GM12878 (cell line): ENCODE results near the gene FRMD3. TPM values are rescaled to one million over a fixed set of nuclear protein-coding genes. Genes with fewer than 3 reads are reported as not detected.

Experiments
- ATAC-seq: fragments of 200-7000 bp; cut with Tn5 transposase; 3 replicates; pipeline ENCODE4 v1.9.1; 2020; ENCODE audit warnings: mild to moderate bottlenecking, moderate library complexity
- BruUV-seq: library from RNA; stranded (reverse); fragments of 400-500 nt; replicated peaks from 2 replicates; lab custom pipeline; 2021; lab: Mats Ljungman, UMichigan
- CTCF ChIA-PET: fragments of 300-600 bp; sonication (Branson Sonifier 250); formaldehyde crosslinking; extraction: SDS; loops from one replicate; lab custom pipeline; 2021; ENCODE audit warnings: inconsistent platforms; lab: Yijun Ruan, JAX
- POLR2A ChIA-PET: fragments of 350-600 bp; formaldehyde crosslinking; extraction: SDS; loops from one replicate; lab custom pipeline; 2021; ENCODE audit warnings: inconsistent platforms; lab: Charles Lee
- RAD21 ChIA-PET: fragments of 300-600 bp; sonication (Branson Sonifier 250); formaldehyde crosslinking; loops from one replicate; lab custom pipeline; 2023; ENCODE audit warnings: antibody characterized with exemption; ENCODE audit not compliant: unreplicated experiment; lab: Charles Lee
- SMC1A ChIA-PET: fragments of 300-600 bp; sonication (Branson Sonifier 250); formaldehyde crosslinking; loops from one replicate; lab custom pipeline; 2023; ENCODE audit not compliant: unreplicated experiment, uncharacterized antibody; lab: Charles Lee
- DNase-seq: peaks from one replicate; pipeline ENCODE4 v3.0.0-alpha.2; 2011; ENCODE audit warnings: low read depth, low spot score
- FAIRE-seq: peaks from 3 replicates; lab custom pipeline; 2011; peaks lifted over from hg19 to GRCh38; lab: Jason Lieb, UNC
- H2AFZ ChIP-seq: 2 replicates; pipeline ENCODE4 v1.6.0; 2011; ENCODE audit warnings: low read depth, low read length, control low read depth; ENCODE audit not compliant: control insufficient read depth
- H3K27ac ChIP-seq: 2 replicates; pipeline ENCODE4 v1.5.1; 2011; ENCODE audit warnings: control low read depth; ENCODE audit not compliant: control insufficient read depth, insufficient read depth
- H3K27me3 ChIP-seq, 2 experiments: replicated peaks in 1 of 2; 2 replicates each; pipeline versions ENCODE4 v1.6.0 to v1.6.1; 2011; ENCODE audit warnings: low read length in 1 of 2; ENCODE audit not compliant: control insufficient read depth in 2 of 2, insufficient read depth in 2 of 2
- H3K36me3 ChIP-seq, 2 experiments: 2 replicates each; pipeline ENCODE4 v1.5.1; 2011; ENCODE audit warnings: low read length in 1 of 2; ENCODE audit not compliant: control insufficient read depth in 2 of 2, insufficient read depth in 2 of 2
- H3K4me1 ChIP-seq: 2 replicates; pipeline ENCODE4 v1.6.1; 2011; ENCODE audit warnings: mild to moderate bottlenecking, low read length, moderate library complexity, mixed read lengths; ENCODE audit not compliant: control insufficient read depth, insufficient read depth
- H3K4me2 ChIP-seq: 2 replicates; pipeline ENCODE4 v1.6.0; 2011; ENCODE audit warnings: control low read depth; ENCODE audit not compliant: control insufficient read depth, insufficient read depth
- H3K4me3 ChIP-seq: fragments of 200-600 bp; sonication (generic); 2 replicates; pipeline ENCODE4 v1.5.1; 2016
- H3K79me2 ChIP-seq: 2 replicates; pipeline ENCODE4 v1.6.0; 2011; ENCODE audit warnings: low read length; ENCODE audit not compliant: control insufficient read depth, insufficient read depth
- H3K9ac ChIP-seq: 2 replicates; pipeline ENCODE4 v1.8.0; 2011; ENCODE audit warnings: low read length, control low read depth, mixed read lengths; ENCODE audit not compliant: control insufficient read depth, insufficient read depth
- H3K9me3 ChIP-seq: replicated peaks from 3 replicates; pipeline ENCODE4 v1.5.1; 2011; ENCODE audit warnings: mild to moderate bottlenecking, low read length; ENCODE audit not compliant: control insufficient read depth, insufficient read depth
- H4K20me1 ChIP-seq: 2 replicates; pipeline ENCODE4 v1.6.0; 2011; ENCODE audit not compliant: control insufficient read depth, insufficient read depth
- E4F1 ChIP-seq: fragments of 450-650 bp; IDR thresholded peaks from 2 replicates; pipeline ENCODE4 v1.6.1; 2018; ENCODE audit warnings: borderline replicate concordance, mild to moderate bottlenecking; ENCODE audit not compliant: partially characterized antibody
- ETV6 ChIP-seq, 2 experiments: fragments of 450-650 bp in 1 of 2; IDR thresholded peaks in 1 of 2; conservative IDR thresholded peaks in 1 of 2; 2 replicates each; pipeline ENCODE4 v1.6.1; 2014; ENCODE audit warnings: antibody characterized with exemption in 1 of 2, borderline replicate concordance in 1 of 2, low read depth in 1 of 2, mild to moderate bottlenecking in 1 of 2, moderate library complexity in 1 of 2
- WRNIP1 ChIP-seq: IDR thresholded peaks from 2 replicates; pipeline ENCODE4 v1.6.1; 2011; ENCODE audit warnings: low read depth, low read length, improper control_type of control experiment, borderline replicate concordance
- WGBS: methylation state at CpG from one replicate; pipeline ENCODE4 v1.1.6; 2016; ENCODE audit warnings: low lambda C conversion rate; ENCODE audit not compliant: insufficient replicate concordance, insufficient coverage; ENCODE audit errors: missing lambda C conversion rate; 5-methylcytosine and 5-hydroxymethylcytosine counted together
- in situ Hi-C: fragments of 300-500 bp; cut with MboI; formaldehyde crosslinking; loops from 9 replicates; pipeline ENCODE4 v1.14.3; 2018; ENCODE audit warnings: mixed read lengths
- intact Hi-C: fragments of 100-400 bp; cut with micrococcal nuclease; formaldehyde crosslinking; loops from one replicate; pipeline ENCODE4 v1.14.2; 2022; ENCODE audit not compliant: unreplicated experiment
- polyA plus RNA-seq, 11 experiments: library from polyadenylated mRNA; depleted of rRNA in 4 of 11; unstranded in 6 of 11; stranded (reverse) in 5 of 11; fragments of >200 nt; fragmentation: Nextera tagmentation in 4 of 11; fragmentation: Illumina TruSeq in 1 of 11; extraction: Ambion mirVana in 4 of 11; extraction: Trizol in 1 of 11; gene quantifications; 1 replicate in 1 of 11; 2 replicates in 10 of 11; pipeline versions ENCODE4 v1.2.1 to v1.2.3, GENCODE V29; 2011 to 2016; ENCODE audit warnings: inconsistent platforms in 2 of 11, missing spikeins in 2 of 11, low read depth in 1 of 11
- total RNA-seq, 4 experiments: library from RNA; depleted of rRNA in 3 of 4; stranded (reverse); fragments of >200 nt in 3 of 4; fragmentation: Illumina TruSeq in 1 of 4; extraction: Trizol in 1 of 4; gene quantifications; 2 replicates each; pipeline versions ENCODE4 v1.2.1 to v1.2.3, GENCODE V29; 2013 to 2021

Gene FRMD3
- total and polyA plus RNA-seq, 10 of the 15 experiments (the other 5 are each of a cell fraction or from before 2014, with no cell fraction given) = 0.04 to 0.68 (median 0.21) TPM; not detected in 1

DNA sequence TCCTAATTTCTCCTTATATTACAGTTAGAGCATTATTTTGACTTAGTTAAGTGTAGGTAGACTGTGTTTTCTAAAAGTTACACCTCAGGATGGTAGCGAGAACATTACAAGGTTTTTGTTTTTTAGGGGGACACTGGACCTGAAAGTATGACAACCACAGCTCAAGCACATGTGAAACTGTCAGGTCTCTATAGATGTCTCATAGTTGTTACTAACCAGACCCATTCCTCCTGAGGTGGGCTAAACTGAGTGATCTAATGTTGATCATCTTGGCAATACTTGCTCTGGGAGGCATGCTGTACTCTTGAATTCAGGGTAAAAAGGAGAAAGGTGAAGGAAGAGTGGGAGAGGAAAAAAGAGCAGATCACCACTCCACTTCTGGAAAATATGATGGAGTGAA is 278.6 kb downstream of the FRMD3 start:
- no peaks in the 10 kb centered on the region for H3K9me3 ChIP-seq
- ChIA-PET CTCF (no interaction called here), RAD21 (no interaction called here), POLR2A (no interaction called here), SMC1A (no interaction called here)
- in situ Hi-C loops (no loop called here), intact Hi-C loops (no loop called here)
- WGBS = 4% methylated on average over 1 of the region's 1 CpG
- BruUV-seq = no TSS peak
- H3K4me1 ChIP-seq = no peaks in the 10 kb centered on the region
- no peak overlapping the region for H3K4me2 ChIP-seq
- no peak for DNase-seq
- H3K36me3 ChIP-seq = no peaks in the 10 kb centered on the region
- H3K79me2 ChIP-seq = no peaks in the 10 kb centered on the region
- H3K27me3 ChIP-seq = no peaks in the 10 kb centered on the region
- H3K9ac ChIP-seq = no peak overlapping the region
- TF ChIP-seq ETV6 (conservative IDR thresholded peaks at IDR 0.05 in 1 of 2, IDR thresholded peaks at IDR 0.05 in 1 of 2; ENCODE audit: borderline replicate concordance in 1 of 2, low read depth in 1 of 2) = no peak
- no peak for TF ChIP-seq WRNIP1
- no peak for TF ChIP-seq E4F1
- ATAC-seq = peak; percentile 45
- no peak overlapping the region for H2AFZ ChIP-seq
- no peaks in the 10 kb centered on the region for H4K20me1 ChIP-seq
- H3K4me3 ChIP-seq = no peak overlapping the region
- no peak overlapping the region for H3K27ac ChIP-seq
- FAIRE-seq = no peak
